A172 (cell line): ENCODE results near the gene LPCAT1. TPM values are rescaled to one million over a fixed set of nuclear protein-coding genes. Genes with fewer than 3 reads are reported as not detected.
"Not testable (repeated sequence)": the region's sequence is repeated elsewhere in the genome, so short reads cannot be mapped to it uniquely, and the experiment has no call there.

Source experiments
- DNase-seq: peaks from one replicate; pipeline ENCODE4 v3.0.0-alpha.2; 2015; ENCODE audit warnings: low spot score
- total RNA-seq: library from RNA; depleted of rRNA; stranded (reverse); fragments of >200 nt; shearing (Covaris generic); gene quantifications from 2 replicates; pipeline ENCODE4 v1.2.3, GENCODE V29; 2014

Gene LPCAT1
- total RNA-seq, 1 experiment from 2014 or later = 97.1 TPM

DNA sequence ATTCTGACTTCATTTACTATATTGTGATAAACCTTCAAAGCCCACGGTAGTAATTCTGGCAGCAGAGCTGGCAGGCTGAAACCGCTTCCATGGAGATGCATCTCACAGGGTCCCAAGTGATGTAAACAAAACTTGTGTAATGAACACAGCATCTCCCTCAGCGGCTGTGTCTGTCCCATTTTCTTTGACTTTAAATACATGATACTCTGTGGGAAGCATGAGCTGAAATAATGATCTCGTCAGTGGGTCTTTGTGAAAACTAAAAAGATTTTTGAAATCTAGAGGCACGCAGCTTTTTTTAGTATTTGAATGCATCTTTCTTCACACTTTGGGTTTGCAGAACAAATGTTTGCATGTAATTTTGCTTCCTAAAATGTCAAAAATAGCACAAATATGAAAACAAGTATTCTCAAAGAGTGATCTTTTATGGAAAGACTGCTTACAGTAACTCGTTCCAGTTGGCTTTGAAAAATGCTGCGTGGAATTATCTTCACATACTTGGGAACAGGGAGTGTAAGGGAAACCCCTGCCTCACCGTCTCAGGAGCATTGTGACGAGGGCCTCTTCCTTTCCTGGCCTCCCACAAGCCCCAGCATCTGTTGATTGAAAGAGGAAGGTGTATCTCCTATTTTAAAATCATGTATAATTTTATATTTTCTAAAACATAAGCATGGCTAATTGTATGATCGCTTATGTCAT is 18.1 kb upstream of the LPCAT1 start:
- no peak for DNase-seq

DNA sequence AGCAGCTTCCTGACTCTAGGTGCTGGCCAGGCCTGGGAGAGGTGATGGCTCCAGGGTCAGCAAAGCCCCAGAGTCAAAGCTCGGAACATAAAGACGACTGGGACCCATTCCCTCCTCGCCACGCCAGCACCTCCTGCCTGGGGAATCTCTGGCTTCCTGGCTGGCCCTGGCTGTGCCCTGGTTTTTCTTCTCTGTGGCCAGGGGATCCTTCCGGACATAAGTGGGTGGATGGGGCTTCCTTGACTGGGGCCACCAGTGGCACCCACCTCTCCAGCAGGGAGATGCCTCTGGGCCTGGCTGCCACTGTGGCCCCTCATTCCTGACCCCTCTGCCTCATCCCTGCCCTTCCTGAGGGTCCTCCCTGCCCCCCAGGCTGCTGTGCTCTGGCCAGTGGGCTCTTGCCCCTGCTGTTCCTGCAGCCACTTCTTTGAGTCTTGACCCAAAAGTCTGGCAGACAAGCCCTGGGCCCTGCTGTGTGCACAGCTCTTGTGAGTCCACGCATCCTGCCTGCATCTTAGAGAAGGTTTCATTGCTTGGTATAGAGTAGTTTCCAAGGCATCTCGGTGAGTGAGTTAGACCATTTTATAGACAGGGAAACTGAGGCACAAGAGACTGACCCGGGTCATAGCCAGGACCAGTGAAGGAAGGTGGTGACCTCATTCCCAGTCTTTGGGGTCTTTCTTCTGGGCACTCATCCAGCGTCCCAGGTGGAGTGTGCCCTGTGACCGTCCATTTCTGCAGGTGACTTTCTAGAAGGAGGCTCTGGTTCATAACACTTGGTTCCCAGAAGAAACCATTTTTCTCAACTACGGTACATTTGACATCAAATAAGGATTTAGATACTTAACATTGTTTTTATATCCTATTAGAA is 17.3 kb upstream of the LPCAT1 start:
- DNase-seq = no peak

DNA sequence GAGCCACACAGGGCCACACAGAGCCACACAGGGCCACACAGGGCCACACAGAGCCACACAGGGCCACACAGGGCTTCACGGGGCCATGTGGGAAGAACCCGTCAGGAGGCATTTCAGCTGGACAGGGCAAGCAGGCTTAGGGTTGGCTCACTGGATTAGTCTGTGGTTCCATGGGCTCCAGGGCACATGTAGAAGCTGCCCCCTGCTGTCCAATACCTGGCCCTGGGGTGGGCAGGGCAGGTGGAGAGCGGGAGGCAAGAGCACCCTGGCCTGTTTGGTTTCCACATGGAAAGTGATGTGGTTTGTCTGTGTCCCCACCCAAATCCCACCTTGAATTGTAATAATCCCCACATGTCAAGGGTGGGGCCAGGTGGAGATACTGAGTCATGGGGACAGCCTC is 16.4 kb upstream of the LPCAT1 start:
- DNase-seq = no peak

DNA sequence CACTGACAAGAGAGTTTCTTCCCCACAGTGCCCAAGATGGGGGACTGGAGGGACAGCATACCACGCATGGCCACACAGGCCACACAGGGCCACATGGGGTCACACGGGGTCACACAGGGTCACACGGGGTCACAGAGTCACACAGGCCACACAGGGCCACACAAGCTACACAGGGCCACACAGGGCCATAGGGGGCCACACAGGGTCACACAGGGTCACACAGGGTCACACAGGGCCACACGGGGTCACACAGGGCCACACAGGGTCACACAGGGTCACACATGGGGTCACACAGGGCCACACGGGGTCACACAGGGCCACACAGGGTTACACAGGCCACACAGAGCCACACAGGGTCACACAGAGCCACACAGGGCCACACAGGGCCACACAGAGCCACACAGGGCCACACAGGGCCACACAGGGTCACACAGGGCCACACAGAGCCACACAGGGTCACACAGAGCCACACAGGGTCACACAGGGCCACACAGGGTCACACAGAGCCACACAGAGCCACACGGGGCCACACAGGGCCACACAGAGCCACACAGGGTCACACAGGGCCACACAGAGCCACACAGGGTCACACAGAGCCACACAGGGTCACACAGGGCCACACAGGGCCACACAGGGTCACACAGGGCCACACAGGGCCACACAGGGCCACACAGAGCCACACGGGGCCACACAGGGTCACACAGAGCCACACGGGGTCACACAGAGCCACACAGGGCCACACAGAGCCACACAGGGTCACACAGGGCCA is 15.8 kb upstream of the LPCAT1 start:
- not testable (repeated sequence) for DNase-seq

DNA sequence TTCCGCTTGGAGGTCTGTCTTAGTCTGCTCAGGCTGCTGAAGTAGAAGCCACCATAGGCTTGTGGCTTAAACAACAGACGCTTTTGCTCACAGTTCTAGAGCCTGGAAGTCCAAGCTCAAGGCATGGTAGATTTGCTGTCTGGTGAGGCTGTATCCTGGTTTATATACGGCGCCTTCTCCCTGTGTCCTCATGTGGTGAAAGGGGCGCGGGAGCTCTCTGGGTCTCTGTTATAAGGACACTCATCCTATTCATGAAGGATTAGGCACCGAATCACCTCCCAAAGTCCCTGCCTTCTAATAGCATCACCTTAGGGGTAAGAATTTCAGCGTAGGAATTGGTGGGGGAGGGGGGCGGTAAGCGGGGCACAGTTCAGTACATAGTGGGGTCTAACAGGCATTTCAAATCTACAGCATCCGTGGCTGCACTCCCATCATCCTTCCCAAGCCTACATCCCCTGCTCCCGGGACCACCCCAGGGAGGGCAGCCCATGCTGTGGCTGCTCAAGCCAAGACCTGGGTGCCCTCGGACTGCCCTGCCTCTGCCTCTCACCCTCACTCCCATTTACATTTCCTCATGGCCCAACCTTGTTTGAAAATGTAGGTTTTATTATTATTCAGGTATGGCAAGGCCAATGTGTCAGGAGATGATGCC is 15.1 kb upstream of the LPCAT1 start:
- DNase-seq = no peak

DNA sequence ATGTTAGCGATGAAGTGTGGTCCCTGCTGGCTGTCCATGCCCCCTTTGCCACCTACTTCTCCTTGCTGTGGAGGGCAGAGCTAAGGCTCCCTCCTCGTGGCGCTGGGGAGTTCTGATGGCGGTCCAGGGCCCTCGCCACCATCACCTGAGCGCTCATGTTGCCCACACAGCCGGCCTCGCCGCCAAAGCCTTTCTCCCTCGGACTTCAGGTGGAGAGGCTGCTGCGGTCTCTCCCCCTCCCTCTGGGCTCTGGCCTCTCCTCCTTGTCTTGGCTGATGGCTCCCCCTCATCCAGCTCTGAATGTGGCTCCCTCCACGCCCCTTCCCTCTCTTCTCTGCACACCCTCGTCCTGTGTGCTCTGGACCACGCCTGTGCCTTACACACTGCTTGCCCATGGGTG is 14.5 kb upstream of the LPCAT1 start:
- no peak for DNase-seq

DNA sequence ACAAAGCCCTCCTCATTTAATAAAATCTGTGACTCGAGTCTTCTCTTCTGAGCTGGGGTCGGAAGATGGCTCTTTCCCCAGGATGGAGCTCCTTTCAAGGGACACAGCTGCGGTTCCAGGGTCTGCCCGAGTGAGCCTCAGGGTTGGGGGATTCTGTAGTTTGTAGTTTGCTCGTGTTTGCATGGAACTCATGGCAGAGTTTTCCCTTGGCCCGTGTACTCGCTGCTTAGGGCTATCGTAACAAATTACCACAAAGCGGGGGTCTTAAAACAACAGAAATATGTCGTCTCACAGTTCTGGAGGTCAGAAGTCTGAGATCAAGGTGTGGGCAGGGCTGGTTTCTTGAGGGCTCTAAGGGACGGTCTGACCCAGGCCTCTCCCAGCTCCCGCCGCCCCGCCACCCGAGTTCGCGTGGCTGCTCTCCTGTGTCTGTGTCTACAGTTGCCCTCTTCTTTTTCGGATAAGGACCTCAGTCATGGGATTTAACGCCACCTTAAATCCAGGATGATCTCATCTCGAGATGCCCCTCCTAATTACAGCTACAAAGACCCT is 13.9 kb upstream of the LPCAT1 start:
- no peak for DNase-seq

DNA sequence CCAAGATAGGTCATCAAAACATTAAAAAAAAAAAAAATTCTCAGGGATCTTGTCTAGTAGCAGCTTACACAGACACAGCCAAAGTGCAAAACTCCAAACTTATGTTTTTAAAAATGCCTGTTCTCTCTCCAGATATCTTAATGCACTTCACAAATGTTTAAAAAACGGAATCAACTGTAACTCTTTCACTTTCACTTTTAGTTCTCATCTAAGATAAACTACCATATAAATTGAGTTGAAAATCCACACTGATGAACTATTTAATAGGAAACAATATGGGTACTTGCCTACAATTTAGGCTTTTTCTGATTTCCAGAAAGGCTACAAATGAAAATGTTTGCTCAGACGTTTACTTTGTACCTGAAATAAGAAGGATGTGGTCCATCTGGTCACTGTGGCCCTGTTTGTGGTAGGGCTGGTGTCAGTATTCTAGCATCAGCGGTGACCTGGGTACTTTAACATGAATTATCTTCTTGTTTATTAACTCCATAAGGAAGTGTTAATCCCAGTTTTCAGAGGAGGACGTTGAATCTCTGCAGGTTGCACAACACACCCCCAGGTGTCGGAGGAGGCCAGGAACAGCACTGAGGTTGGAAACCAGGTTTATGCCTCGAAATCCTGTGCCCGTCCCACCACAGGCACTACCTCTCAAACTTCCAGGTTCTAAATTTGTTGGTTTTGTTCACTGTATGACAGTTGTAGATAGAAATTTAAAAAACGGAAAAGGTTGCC is 13.3 kb upstream of the LPCAT1 start:
- no peak for DNase-seq

DNA sequence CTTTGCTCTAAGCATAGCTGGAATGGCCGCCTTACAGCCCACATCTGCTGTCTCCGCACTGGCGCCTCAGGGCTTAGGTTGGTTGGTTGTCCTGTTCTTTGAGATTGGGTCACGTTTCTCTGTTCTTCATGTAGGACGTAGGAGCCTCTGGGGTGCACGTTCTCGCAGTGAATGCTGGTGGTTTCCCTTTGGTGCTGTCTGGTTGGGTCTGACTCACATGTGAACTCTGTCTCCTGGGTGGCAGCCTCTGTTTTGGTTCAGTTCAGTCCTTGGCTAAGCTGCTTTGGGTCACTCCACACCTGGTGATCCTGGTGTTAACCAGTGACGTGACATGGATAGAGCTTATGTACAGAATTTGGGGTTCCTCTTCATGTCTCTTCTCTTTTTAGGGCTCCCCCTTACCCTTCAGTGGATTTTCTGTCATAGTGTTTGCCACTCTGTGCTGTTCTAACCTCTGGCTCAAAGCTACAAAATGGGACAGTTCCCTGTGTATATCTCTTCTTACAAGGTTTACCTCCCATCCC is 12.6 kb upstream of the LPCAT1 start:
- no peak for DNase-seq

DNA sequence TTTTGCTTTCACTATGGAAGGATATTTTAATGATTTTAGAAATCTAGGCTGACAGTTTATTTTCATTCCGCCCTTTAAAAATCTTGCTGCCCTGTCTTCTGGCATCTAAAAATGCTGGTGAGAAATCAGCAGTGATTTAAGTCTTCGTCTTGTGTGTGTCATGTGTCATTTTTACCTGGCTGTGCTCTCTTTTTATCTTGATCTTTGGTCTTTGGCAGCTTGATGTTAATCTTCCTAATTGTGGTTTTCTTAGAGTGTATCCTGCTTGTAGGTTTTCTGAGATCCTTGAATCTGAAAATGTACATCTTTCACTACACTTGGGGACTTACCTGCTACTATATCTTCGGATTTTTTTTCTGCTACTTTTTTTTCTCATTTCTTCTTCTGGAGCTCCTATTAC is 11.9 kb upstream of the LPCAT1 start:
- no peak for DNase-seq

DNA sequence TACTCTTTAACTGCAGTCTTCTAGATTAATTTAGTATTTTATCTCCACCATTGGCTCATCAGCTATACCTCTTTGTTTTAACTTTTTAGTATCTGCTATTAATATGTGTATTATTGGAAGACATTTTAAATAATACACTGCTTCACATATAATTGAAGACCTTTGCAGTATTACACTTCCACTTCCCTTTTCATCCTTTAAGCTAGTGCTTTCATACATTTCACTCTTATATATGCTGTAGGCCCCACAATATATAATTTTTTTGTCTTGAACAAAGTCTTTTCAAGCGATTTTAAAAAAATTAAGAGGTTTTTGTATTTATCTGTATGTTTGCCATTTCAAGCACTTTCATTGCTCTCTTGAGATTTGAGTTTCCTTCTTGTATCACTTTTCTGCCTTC is 8.6 kb upstream of the LPCAT1 start:
- no peak for DNase-seq

DNA sequence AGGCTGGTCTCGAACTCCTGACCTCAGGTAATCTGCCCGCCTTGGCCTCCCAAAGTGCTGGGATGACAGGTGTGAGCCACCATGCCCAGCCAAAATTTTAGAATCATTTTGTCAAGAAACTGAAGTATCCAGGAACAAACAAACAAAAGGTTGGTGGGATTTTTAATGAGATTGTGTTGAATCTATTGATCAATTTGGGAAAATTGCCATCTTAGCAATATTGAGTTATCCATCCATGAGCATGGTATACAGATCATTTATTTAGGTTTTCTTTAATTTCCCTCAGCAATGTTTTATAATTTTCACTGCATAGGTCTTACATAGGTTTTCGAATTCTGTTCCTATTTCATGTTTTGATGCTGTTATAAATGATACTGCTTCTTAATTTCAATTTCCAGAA is 5.7 kb upstream of the LPCAT1 start:
- DNase-seq = no peak

DNA sequence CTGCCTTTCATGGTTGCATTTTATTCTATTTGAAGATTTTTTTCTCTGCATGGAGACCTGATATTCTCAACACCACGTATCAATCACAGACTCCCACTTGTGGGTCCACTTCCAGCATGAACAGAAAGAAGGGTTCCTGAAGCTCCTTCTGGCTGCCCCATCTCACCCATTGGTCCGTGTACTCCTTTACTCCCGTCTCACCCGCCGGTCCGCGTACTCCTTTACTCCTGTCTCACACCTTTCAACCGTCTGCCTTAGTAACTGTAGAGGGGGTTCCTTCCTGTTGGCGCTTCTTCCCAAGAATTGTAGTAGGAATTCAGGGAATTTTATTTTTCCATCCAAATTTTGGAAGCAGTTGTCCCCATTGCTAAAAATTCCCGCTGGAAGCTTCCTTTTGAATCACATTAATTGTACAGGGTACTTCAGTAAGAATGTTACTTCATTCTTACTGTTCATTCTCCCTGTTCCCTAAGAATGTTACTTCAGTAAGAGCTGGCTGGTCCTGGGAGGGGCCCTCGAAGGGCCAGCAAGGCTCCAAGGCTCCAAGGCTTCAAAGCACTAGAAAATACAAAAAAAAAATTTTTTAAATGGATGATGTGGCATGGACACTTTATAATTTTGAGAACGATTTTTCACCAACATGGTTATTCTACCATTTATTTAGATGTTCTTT is 3.9 kb upstream of the LPCAT1 start:
- no peak for DNase-seq

DNA sequence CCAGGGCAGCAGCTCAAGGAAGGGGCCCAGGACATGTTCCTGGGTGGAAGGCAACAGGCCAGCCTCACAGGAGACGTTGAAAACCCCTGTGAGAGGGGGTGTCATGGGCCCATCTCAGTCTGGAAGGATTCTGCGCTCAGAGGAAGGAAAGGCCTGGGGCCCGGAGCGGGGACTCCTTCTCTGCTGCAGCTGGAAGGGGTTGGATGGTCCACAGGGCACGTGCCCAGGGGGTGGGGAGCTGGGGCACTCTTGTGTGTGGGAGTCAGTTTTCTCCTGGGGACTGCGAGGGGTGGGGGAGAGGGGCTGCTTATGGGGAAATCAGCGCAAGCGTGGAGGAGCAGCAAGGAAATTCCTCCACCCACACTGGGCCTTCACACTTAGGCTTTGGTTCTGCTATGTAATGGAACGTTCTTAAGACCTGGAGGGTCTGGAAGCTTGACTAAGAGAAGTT is 2.9 kb upstream of the LPCAT1 start:
- DNase-seq = no peak

DNA sequence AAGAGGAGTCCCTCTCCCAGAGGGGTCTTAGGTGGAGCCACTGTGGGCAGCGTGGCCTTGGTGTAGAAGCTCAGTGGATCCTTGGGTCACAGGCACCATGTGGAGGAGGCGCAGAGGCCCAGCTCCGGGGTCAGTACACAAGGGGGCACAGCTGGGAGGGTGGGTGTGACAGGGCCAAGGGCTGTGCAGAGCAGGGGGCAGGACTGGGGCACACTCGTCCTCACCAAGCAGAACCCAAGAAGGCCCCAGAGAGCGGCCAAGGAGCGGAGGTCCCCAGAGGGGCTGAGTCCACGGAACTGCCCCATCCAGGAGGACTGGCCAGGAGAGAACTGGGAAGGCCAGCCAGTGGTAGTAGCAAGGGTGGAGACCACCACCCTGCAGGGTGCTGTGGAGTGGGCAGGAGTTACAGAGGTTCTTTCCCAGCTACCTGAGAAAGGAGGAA is 2.5 kb upstream of the LPCAT1 start:
- no peak for DNase-seq

DNA sequence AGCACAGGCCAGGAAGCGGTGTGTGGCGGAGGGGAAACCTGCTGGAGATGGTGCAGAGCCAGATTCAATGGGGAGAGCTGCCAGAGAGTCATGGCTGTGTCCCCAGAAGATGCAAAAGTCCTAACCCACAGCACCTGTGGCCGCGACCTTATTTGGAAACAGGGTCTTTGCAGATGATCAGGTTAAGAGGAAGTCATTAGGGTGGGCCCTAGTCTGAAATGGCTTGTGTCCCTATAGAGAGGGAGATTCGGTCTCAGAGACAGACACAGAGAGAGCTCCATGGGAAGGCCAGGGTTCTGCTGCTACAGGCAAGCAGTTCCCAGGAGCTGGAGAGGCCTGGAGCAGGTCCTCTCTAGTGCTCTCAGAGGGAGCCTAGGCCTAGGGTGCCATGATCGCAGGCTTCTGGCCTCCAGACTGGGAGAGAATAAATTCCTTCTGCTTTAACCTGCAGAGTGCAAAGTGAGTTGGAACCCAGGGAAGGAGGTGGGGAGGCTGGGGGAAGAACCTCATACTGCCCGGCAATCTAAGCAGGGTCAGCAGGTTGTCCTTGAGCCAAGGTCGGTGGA is 1.9 kb upstream of the LPCAT1 start:
- DNase-seq = no peak

DNA sequence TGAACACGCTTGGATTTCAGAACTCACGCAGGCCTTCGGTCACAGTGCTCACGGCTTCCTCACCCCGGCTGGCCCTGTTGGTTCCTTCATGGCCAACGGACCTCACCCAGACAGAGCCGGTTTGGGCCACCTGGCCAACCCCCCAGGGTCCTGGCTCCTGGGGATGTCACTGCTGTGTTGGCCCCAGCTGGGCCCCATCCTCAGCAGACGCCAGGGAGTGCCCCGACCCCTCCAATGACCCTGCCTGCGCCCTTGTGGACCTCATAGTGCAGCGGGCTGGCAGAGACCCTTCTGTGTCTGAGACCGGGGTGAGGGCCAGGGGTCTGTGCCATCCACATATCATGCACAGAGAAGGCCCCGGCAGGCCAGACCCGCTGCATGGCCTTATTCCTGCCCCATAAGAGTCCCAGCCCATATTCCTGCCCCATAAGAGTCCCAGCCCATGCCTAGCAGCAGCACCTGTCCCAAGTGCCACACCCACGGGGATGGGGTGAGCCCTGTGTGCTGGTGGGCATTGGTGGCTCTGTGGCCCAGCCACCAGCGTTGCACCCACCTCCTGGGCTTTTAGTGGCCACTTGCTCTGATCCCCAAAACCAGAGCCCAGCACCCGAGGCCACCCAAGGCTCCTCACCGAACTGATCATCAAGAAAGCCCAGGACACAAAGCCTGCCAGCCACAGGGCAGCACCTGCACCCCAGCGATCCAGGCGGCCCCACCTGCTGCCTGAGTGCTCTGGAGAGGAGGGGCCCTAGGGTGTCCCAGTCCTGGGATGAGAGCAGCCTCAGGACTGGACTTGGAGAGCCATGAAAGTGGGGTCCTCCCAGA is 1.3 kb upstream of the LPCAT1 start:
- DNase-seq = no peak

DNA sequence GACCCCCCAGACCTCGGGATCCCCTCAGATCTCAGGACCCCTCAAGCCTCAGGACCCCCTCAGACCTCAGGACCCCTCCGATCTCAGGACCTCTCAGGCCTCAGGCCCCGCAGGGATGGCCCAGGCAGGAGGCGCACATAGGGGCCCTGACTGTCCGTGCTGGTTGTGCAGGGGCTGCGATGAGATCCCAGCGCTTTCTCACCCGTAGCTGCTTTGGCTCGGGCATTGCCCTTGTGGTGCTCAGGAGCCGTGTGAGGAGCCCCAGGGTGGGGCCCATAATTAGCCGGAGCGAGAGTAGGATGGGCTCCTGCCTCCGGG is 680 bp upstream of the LPCAT1 start:
- no peak for DNase-seq

DNA sequence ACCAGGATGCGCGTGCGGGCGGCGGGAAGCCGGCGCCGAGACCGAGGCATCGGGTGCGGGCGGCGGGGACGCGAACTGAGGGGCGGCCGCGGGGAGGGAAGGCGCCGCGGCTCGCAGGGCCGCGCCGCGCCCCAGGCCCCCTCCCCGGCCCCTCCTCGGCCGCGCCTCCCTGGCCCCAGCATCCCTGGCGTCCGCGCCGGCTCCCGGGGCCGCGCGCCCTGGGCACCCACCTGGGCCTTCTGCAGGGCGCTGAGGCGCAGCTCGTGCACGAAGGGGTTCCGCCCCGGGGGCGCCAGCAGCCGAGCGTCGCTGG is 324 bp downstream of the LPCAT1 start:
- DNase-seq = no peak
